ENCODE results near the gene RAI1.

GRCh38 chr17:17827826-17828621, 146.8 kb downstream of the RAI1 start:
- TF ChIP-seq CTCF (conservative IDR thresholded peaks at IDR 0.05; ENCODE audit: low read depth in 2 of 2) (no peak), POLR2AphosphoS5 (IDR thresholded peaks at IDR 0.05; ENCODE audit: low read depth) (no peak), EZH2phosphoT487 (IDR thresholded peaks at IDR 0.05; ENCODE audit: unreplicated experiment) (no peak), ZNF114 (CRISPR knock-in tag; IDR thresholded peaks at IDR 0.05) (no peak), CREB1 (CRISPR knock-in tag; IDR thresholded peaks at IDR 0.05; ENCODE audit: low read depth) (no peak), JUNB (IDR thresholded peaks at IDR 0.05; ENCODE audit: unreplicated experiment) (no peak), EZH2 (IDR thresholded peaks at IDR 0.05; ENCODE audit: low read depth, unreplicated experiment) (no peak), STAT1 (IDR thresholded peaks at IDR 0.05; ENCODE audit: unreplicated experiment) (no peak), NANOG (IDR thresholded peaks at IDR 0.05; ENCODE audit: borderline replicate concordance) (no peak)
- TF ChIP-seq, protein P1, sequence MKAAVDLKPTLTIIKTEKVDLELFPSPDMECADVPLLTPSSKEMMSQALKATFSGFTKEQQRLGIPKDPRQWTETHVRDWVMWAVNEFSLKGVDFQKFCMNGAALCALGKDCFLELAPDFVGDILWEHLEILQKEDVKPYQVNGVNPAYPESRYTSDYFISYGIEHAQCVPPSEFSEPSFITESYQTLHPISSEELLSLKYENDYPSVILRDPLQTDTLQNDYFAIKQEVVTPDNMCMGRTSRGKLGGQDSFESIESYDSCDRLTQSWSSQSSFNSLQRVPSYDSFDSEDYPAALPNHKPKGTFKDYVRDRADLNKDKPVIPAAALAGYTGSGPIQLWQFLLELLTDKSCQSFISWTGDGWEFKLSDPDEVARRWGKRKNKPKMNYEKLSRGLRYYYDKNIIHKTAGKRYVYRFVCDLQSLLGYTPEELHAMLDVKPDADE (IDR thresholded peaks at IDR 0.05): no peak
- TF ChIP-seq, protein P2, sequence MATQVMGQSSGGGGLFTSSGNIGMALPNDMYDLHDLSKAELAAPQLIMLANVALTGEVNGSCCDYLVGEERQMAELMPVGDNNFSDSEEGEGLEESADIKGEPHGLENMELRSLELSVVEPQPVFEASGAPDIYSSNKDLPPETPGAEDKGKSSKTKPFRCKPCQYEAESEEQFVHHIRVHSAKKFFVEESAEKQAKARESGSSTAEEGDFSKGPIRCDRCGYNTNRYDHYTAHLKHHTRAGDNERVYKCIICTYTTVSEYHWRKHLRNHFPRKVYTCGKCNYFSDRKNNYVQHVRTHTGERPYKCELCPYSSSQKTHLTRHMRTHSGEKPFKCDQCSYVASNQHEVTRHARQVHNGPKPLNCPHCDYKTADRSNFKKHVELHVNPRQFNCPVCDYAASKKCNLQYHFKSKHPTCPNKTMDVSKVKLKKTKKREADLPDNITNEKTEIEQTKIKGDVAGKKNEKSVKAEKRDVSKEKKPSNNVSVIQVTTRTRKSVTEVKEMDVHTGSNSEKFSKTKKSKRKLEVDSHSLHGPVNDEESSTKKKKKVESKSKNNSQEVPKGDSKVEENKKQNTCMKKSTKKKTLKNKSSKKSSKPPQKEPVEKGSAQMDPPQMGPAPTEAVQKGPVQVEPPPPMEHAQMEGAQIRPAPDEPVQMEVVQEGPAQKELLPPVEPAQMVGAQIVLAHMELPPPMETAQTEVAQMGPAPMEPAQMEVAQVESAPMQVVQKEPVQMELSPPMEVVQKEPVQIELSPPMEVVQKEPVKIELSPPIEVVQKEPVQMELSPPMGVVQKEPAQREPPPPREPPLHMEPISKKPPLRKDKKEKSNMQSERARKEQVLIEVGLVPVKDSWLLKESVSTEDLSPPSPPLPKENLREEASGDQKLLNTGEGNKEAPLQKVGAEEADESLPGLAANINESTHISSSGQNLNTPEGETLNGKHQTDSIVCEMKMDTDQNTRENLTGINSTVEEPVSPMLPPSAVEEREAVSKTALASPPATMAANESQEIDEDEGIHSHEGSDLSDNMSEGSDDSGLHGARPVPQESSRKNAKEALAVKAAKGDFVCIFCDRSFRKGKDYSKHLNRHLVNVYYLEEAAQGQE (IDR thresholded peaks at IDR 0.05; ENCODE audit: unreplicated experiment): no peak

Measured in GM23338 (cell line).